ENCODE data around the gene ACACA. TPM values are rescaled to one million over a fixed set of nuclear protein-coding genes. Genes with fewer than 3 reads are reported as not detected.

The ACACA gene
- total RNA-seq, 1 experiment from 2014 or later = 43.6 TPM

DNA sequence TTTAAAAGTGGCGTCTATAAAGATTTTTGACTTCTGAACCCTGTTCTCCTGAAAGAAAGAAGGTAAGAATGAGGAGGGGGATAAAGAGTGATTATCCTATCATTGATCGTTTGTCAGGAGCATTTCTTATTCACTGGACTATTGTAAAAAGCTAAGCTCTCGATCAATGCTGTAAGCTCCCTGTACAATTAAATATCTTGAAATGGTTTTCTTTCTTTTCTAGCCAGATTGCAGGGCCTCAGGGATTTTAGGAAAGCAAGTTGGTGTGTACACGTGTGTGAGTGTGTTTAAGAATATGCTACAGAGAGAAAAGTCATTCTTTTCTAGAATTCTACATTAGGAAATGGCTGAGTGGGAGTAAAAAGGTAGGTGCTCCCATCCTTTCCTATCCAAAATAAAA, 303.4 kb downstream of the ACACA start:
- no peak for DNase-seq (ENCODE audit: low read depth)

DNA sequence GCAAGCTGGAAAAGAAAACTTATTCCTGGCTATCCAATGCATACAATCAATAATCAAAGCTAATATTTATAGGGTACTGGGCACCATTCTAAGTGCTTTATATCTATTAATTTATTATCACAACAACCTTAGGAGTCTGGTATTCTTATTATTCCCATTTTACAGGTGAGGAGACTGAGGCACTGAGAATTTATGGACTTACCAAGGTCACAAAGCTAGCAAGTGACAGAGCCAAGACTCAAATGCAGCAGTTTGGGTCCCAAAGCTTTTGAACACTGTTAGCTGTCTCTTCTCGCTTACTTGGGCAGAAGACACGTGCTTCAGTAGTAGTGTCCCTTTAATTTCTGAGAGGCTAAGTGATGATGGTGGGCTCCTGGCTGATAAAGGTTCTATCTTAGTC, 305.3 kb downstream of the ACACA start:
- no peak for DNase-seq (ENCODE audit: low read depth)

DNA sequence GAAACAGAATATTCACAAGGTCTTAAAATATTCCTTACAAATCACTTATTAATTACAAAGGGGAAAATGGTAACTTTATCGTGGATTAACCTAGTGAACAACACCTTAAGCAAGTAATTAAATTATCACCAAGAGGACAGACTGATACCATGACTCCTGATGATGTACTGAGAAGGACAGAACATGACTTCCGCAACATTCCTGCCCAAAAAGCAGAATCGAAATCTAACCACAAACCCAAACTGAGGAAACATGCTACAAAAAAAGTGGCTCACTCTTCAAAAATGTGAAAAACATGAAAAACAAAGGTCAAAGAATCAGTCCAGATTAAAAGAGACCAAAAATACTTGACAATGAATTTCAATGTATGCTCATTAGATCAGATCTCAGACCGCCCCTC, 306.4 kb downstream of the ACACA start:
- DNase-seq (ENCODE audit: low read depth) = no peak

DNA sequence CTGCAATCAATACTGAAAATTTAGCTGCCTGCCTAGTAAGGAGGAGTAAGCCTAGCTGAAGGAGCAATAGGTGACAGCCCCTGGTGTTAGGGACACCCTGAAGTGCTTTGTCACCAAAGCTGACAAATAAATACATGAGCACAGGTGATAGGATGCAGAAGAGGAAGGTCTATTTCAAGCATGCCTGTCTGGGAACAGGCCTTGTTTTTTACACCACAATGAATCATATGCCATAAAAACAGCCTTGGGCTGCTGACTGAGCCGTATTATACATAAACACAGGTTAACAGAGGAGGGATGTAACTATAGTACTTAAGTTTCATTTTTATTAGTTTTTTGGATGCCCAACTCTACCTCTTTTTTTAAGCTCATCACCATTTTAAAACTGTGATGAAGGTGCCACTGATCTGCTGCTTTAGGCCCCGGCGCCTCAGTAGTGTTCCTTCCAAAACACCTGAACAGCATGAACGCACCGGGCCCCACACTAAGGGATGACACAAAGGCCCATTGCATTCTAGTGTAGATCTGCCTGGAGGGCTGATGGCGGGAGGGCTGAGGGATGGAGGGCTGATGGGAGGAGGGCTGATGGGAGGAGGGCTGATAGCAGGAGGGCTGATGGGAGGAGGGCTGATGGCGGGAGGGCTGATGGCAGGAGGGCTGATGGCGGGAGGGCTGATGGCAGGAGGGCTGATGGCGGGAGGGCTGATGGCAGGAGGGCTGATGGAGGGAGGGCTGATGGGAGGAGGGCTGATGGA, 307.5 kb downstream of the ACACA start:
- DNase-seq (ENCODE audit: low read depth) = peak; percentile 20

DNA sequence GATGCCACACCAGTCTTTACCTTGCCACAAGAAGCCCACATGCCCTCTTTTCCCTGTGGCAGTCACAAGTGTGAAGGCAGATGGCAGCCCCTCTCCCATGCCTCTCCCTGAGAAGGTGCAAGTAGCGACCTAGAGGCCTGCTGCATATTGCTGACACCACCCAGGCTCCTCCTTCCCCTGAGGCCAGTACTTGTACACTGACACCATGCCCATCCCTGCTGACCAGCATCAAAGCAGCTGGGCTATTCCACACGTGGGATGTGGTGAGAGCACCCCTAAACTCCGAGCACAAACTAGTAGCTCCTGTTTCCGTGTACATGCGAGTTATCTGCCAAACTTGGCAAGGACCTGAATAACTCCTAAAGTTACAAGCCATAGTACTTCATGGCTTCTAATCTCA, 308.5 kb downstream of the ACACA start:
- DNase-seq (ENCODE audit: low read depth) = no peak

DNA sequence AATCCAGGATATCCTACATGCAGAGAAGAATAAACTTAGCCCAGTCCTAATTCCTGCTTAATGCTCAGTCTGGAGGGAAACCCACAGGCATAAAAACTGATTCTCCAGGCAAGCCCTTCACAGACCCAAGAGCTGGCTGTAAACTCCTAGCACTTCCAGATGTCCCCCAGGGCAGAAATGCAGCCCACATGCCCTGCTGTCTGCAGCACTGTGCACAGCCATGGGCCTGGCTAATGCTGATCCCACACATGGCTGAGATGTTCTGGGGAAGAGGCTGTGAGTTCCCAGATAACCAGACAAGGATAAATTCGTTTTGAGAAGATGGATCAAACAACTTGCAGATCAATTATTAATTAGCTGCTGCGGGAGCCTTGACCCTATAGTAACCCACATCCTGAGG, 309.5 kb downstream of the ACACA start:
- DNase-seq (ENCODE audit: low read depth) = no peak

DNA sequence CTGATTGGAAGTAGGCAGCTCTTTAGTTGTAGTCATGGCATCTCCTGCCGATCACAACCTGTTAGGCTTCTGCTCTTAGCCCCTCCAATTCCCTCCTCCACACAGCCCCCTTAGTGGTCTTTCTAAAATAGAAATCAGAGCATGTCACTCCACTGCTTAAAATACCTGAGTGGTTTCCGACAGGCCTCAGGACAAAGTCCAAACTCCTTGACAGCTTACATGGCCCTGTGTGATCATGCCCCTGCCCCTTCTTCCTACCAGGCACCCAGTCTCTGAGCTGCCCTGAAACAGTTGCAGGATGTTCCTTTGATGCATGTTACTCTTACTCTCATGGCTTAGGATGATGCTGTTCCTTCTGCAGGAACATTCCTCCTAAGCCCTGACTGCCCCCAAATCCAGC, 310.6 kb downstream of the ACACA start:
- no peak for DNase-seq (ENCODE audit: low read depth)

DNA sequence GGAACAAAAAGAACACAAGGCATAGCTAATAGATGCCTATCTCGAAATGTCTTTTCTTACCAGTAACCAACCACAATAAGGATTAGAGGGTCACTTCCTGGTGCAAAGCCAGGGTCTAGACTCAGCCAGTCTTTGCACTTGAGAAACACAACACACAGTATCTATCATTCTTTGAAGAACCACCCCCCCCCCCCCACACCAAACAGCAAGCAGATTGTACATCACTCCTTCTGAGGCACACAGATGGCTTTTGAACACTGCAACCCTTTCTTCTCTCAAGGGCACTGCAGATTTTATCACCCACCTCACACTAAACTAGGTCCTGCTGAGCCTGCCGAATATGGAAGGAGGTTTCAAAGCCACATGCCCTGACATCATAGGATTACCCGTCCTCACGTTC, 312.2 kb downstream of the ACACA start:
- DNase-seq (ENCODE audit: low read depth) = no peak

DNA sequence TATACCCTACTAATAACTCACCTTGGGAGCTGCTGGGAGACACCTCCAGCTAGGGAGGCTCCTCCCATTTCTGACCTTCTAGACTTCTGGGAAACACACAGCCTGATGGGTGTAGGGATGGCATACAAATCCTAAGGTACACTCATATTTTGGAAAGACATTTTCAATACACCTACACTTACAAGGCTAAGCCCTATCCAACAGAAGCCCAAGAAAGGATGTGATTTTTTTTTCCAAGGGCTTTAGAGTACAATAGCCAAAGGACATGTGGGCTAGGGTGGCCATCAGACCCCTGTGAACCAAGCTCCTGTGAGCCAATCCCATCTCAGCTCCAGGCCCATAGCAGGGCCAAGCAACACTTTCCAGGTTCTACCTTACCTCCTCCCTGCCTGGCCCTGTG, 313.9 kb downstream of the ACACA start:
- no peak for DNase-seq (ENCODE audit: low read depth)

DNA sequence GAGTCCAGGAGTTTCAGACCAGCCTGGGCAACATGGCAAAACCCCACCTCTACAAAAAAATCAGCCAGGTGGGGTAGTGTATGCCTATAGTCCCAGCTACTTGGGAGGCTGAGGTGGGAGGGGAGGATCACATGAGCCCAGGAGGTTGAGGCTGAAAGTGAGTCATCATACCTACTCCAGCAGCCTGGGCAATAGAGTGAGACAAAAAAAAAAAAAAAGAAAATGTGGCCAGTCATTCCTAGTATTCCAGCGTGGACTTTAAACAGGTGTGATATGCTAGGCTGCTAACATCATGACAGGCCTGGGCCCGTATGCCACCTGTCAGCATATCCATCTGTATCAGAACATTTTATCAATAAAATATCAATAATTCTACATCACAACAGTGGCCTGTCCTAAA, 314.6 kb downstream of the ACACA start:
- peak; percentile 66 for DNase-seq (ENCODE audit: low read depth)

DNA sequence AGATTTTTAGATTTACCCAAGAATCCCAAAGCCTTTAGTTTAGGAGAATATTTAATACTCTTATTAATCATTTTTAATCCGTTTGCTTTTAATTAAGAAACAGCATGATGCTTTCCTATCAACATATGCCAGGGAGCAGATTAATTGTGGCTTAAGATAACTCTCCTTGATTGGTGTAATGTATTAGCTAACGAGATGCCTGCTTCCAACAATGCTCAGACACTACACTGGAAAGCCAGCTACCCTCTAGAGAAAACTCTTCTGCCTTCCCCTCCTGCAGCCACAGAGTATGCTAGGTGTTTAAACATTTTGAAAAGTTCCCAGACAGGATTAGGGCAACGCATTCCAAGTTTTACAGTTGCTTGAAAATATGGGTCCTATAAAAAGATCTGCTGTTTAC, 315.7 kb downstream of the ACACA start:
- DNase-seq (ENCODE audit: low read depth) = no peak

DNA sequence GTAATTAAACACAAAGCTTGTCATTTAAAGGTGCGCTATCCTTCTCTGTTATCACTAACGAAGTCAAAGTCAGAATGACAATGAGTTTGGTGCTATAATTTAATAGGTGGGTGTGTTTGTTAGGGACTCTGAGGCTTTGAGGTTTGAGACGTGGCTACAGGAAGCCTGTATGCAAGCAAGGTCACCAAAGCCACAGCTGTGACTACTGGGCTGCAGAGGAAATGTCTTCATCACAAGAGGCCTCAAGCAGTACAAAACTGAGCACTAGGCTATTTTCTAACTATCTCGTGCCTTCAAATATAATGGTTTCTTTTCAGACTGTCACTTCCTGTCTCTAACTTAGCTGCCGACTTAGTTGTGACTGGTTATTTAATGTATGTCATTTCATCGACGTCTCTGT, 316.7 kb downstream of the ACACA start:
- no peak for DNase-seq (ENCODE audit: low read depth)

DNA sequence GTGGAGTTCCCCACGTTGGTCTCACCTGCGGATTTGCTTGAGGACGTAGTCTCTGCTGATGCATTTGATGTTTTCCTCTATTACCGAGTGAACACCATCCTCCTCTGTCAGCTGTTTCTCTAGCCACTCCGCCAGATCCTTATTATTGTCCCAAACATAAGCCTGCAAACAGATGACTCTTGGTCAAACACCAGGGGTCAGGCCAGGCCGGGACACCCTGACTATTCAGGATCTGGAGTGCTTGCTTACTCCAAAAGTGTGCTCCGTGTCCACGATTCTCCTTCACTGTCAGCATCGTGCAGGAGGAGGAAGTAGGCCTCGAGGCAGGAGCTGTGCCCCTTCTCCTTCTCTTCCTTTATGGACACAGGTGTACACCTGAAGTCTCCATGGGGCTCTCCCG, 317.7 kb downstream of the ACACA start:
- DNase-seq (ENCODE audit: low read depth) = no peak

DNA sequence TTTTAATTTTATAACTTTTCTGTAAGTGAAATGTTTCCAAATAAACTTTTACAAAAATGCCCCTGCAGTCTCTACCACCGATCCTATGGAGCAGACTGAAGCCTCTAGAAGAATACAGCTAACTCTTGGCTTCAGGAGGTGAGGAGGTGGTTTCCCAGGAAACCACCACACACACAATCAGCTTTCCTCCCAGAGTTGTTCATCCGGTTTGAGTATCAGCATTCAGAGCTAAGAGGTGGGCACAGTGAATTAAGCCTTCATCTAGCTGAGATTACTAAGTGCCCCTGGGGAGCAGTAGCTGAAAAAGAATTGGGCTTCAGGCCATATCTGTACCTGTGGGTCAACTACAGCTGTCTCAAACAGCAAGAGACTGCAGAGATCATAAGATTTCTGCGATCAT, 318.2 kb downstream of the ACACA start:
- DNase-seq (ENCODE audit: low read depth) = no peak

DNA sequence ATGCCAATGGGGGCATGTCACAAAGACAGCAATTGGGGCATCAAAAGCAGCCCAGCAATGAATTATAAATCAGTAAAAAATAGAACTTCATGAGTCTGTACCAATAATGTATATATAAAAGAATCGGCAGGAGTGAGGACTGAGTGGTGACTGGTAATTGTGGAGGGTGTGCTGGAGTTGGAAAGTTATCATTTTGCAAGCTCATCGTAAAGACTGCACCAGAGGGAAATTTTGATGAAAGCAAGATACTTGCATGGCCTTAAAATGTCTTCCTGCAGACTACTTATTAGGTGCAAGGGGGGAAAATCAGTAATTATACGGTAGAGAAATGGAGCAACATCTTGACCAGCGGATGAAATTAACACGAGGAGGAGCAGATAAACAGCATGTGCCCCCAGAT, 319.0 kb downstream of the ACACA start:
- DNase-seq (ENCODE audit: low read depth) = no peak

DNA sequence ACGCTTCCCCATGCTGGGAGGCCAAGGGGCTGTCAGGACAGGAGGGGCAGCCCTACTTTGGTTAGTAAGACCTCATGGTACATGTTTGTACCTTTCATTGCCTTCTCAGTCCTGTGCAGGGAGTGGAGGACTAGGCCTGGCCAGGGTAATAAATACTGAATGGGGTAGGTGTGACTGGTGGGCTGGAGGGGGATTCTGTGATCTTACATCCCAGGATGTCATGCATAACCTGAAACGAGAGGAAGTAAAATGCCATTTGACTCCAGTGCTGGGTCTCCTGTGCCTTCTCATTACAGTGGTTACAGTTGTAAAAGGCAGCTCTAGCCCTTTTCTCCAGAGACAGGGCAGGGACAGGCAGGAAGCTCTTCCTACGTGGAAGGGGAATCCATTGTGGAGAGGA, 319.7 kb downstream of the ACACA start:
- DNase-seq (ENCODE audit: low read depth) = no peak

DNA sequence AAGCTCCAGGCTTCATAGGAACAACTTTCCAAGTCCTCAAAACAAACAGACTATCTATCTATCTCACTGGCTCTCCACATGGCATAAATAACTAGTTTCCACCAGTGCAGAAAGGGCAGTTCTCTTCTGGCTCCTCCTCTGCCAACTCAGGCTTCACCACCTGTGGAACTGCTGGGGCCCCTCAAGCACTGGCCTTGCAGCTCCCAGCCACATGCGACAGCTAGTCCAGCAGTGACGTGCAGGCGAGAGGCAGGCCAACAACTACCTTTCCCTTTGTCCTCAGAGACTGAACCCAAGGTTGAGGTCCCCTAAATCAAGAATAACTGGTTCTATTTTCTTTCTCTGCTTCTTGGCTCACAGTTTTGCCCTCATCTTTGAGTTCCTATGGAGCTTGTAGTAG, 320.3 kb downstream of the ACACA start:
- no peak for DNase-seq (ENCODE audit: low read depth)

DNA sequence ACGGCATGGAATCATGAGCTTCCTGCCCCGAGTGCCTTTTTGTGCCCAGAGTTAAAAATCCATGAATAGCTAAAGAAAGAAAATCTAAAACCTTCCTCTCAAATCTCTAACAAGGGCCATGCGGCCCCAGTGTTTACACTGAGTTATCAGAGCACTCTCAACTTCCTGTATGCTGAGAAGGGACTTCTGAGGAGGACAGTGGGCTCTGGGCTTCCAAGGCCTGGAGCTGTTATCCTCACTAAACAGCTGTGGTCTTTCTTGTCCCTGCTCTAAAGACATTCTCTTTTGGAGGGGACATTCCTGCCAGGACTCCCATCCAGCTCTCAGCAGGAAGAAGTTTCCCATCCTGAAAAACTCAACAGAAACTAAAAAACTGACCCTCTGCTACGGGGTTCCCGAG, 322.3 kb downstream of the ACACA start:
- DNase-seq (ENCODE audit: low read depth) = no peak

DNA sequence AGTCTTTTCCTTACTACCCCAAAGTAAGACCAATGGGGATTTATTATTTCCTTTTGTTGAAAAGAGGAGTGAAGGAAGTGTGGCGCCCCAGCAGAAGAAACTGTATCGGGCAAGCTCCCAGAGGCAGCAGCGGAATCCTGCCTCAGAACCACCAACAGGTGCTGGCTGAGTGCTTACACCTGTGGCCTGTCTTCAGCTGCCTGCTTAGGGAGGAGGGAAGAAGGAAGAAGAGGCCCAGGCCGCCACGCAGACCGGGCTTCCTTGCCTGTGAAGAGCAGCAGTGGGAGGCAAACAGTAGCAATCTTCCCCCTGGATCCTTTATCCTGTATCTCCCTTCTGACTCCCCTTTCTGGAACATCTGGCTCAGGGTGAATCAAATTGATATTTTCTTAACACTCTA, 323.2 kb downstream of the ACACA start:
- no peak for DNase-seq (ENCODE audit: low read depth)

DNA sequence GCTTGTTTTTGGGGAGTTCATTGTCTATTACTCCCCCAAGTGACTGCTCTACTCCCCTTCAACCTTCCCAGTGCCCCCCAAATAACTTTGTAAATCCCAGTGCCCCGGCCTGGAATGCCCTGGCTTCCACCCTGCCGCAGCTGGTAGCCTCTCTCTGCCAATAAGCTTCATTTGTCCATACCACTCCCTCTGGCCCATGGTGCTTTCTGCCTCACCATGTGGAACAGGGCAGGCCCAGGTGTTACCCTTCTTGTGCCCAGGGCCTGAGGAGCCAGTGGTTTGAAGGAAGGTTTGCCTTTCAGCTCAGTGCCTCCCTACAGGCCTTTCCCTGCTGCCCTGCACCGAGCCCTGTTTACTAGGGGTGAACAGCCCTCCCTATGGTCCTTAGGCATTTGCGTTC, 323.7 kb downstream of the ACACA start:
- DNase-seq (ENCODE audit: low read depth) = no peak

DNA sequence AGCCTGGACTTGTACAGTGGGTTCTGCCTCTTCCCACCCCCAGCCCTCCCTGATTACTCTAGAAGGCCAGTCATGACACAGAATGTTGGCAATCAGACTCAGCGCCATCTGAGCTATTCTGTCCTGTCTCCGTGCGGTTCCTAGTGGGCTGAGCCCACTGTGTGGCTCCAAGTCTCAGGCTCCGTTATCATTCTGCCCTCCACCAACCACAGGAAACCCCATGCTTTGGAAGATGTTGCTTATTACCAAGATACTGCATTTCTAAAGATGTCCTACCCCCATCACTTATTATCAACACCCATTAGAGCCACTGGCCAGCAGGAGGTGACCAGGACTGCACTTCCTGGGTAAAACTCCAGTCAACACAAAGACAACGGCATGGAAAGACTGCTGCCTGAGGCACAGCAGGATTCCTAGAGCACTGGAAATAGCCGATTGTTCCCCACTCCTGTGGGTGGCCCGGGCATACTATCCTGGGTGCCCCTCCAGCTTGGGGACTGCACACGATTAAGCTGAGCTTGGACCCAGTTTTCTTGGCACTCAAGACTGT, 324.2 kb downstream of the ACACA start:
- DNase-seq (ENCODE audit: low read depth) = no peak

DNA sequence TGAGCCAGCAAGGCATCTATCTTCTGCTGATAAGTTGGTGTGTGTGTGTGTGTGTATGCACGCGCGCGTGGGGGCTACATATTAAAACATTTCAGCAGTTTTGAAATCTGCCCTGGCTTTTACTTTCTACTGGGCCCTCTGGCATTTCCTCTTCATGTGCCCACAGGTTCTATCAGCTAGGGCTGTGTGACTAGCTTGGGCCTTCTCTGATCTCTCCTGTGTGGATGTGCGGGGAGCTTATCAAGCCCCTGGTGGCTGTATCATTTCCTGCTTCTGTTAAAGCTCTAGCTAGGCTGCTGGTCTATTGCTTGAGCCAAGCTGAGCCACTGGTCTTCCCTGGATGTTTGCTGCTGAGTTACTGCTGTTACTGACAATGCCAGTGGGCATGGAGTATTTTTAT, 325.3 kb downstream of the ACACA start:
- peak; percentile 15 for DNase-seq (ENCODE audit: low read depth)

DNA sequence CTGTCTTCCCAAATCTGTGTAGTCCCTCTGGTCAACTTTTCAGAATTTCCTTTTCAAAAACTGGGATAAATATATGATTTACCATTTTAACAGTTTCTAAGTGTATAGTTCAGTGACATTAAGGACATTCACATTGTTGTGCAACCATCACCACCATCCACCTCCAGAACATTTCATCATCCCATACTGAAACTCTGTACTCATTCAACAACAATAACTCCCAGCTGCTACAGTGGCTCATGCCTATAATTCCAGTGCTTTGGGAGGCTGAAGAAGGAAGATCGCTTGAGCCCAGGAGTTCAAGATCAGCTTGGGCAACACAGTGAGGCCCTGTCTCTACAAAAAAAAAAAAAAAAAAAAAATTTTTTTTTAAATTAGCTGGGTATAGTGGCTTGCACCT, 326.9 kb downstream of the ACACA start:
- no peak for DNase-seq (ENCODE audit: low read depth)
